Uterus (tissue), 4 donors: ENCODE results near the gene KRT8. TPM values are rescaled to one million over a fixed set of nuclear protein-coding genes. Genes with fewer than 3 reads are reported as not detected.

Experiments used
- DNase-seq, 2 donors: peaks; one replicate each; pipeline ENCODE4 v3.0.0-alpha.2; 2019 to 2020
- H3K27ac ChIP-seq, 2 donors: fragments of 200-600 bp; sonication (generic); 1 replicate in 1 of 2; 2 replicates in 1 of 2; pipeline ENCODE4 v1.5.1; 2016 to 2018
- H3K27me3 ChIP-seq, 2 donors: fragments of 200-600 bp; sonication (generic); one replicate each; pipeline ENCODE4 v1.5.1; 2018 to 2019; ENCODE audit warnings: control low read depth in 1 of 2
- H3K36me3 ChIP-seq, 2 donors: fragments of 200-600 bp; sonication (generic); one replicate each; pipeline ENCODE4 v1.5.1; 2019; ENCODE audit warnings: control low read depth in 1 of 2
- H3K4me1 ChIP-seq, 2 donors: fragments of 200-600 bp; sonication (generic); one replicate each; pipeline ENCODE4 v1.5.1; 2018 to 2019; ENCODE audit warnings: control low read depth in 1 of 2
- H3K4me3 ChIP-seq, 2 donors: fragments of 200-600 bp; sonication (generic); 1 replicate in 1 of 2; 2 replicates in 1 of 2; pipeline ENCODE4 v1.5.1; 2018 to 2019; ENCODE audit warnings: mild to moderate bottlenecking in 1 of 2
- H3K9me3 ChIP-seq, 2 donors: fragments of 200-600 bp; sonication (generic); one replicate each; pipeline ENCODE4 v1.5.1; 2019; ENCODE audit warnings: control low read depth in 1 of 2
- POLR2A ChIP-seq, 2 donors: fragments of 450-650 bp; IDR thresholded peaks; one replicate each; pipeline ENCODE4 v1.6.1; 2016; ENCODE audit warnings: antibody characterized with exemption in 2 of 2, mild to moderate bottlenecking in 1 of 2, moderate library complexity in 1 of 2
- intact Hi-C: fragments of 100-400 bp; cut with DNase I; formaldehyde crosslinking; loops from one replicate; pipeline ENCODE4 v1.15.1; 2023; ENCODE audit warnings: low total_unique reads
- total RNA-seq, 4 donors: library from RNA; depleted of rRNA in 3 of 4; stranded (reverse); fragments of >200 nt in 3 of 4; gene quantifications; one replicate each; pipeline versions ENCODE4 v1.1.0 to v1.2.4, GENCODE V29; 2014 to 2023
- TF ChIP-seq, protein P1 (sequence below), 4 experiments: fragments of 200-600 bp in 2 of 4; fragments of 450-650 bp in 2 of 4; sonication (generic) in 2 of 4; IDR thresholded peaks; one replicate each; pipeline ENCODE4 v1.5.1; 2016 to 2019; ENCODE audit warnings: antibody characterized with exemption in 4 of 4, mild to moderate bottlenecking in 2 of 4, moderate library complexity in 1 of 4
- donor health status: DM: yes; HTN: yes; CAD: no.

Gene KRT8
- total RNA-seq, 4 donors from 2014 or later: 9.1 to 46.2 (median 36.5) TPM

DNA sequence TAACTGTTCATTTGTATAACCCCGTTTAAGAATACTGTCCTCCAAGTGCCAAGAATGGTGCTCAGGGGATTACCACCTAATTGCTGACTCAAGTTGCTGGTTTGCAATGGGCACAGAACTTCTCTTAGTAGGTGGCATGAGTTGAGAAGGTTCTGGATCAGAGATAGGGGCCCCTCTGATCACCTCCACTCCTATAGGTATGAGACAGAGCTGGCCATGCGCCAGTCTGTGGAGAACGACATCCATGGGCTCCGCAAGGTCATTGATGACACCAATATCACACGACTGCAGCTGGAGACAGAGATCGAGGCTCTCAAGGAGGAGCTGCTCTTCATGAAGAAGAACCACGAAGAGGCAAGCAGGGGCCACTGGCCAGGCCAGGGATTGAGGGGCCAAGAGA lies 45.7 kb upstream of the KRT8 start:
- Histone ChIP-seq H3K4me1 (no peaks in the 10 kb centered on the region), H3K9me3 (no peaks in the 10 kb centered on the region), H3K36me3 (no peaks in the 10 kb centered on the region), H3K4me3 (no peak overlapping the region), H3K27ac (no peak overlapping the region), H3K27me3 (no peaks in the 10 kb centered on the region)
- TF ChIP-seq, protein P1, sequence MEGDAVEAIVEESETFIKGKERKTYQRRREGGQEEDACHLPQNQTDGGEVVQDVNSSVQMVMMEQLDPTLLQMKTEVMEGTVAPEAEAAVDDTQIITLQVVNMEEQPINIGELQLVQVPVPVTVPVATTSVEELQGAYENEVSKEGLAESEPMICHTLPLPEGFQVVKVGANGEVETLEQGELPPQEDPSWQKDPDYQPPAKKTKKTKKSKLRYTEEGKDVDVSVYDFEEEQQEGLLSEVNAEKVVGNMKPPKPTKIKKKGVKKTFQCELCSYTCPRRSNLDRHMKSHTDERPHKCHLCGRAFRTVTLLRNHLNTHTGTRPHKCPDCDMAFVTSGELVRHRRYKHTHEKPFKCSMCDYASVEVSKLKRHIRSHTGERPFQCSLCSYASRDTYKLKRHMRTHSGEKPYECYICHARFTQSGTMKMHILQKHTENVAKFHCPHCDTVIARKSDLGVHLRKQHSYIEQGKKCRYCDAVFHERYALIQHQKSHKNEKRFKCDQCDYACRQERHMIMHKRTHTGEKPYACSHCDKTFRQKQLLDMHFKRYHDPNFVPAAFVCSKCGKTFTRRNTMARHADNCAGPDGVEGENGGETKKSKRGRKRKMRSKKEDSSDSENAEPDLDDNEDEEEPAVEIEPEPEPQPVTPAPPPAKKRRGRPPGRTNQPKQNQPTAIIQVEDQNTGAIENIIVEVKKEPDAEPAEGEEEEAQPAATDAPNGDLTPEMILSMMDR (IDR thresholded peaks at IDR 0.05): no peak
- TF ChIP-seq POLR2A (IDR thresholded peaks at IDR 0.05): no peak
- no peak for DNase-seq
- intact Hi-C loops: no loop called here

DNA sequence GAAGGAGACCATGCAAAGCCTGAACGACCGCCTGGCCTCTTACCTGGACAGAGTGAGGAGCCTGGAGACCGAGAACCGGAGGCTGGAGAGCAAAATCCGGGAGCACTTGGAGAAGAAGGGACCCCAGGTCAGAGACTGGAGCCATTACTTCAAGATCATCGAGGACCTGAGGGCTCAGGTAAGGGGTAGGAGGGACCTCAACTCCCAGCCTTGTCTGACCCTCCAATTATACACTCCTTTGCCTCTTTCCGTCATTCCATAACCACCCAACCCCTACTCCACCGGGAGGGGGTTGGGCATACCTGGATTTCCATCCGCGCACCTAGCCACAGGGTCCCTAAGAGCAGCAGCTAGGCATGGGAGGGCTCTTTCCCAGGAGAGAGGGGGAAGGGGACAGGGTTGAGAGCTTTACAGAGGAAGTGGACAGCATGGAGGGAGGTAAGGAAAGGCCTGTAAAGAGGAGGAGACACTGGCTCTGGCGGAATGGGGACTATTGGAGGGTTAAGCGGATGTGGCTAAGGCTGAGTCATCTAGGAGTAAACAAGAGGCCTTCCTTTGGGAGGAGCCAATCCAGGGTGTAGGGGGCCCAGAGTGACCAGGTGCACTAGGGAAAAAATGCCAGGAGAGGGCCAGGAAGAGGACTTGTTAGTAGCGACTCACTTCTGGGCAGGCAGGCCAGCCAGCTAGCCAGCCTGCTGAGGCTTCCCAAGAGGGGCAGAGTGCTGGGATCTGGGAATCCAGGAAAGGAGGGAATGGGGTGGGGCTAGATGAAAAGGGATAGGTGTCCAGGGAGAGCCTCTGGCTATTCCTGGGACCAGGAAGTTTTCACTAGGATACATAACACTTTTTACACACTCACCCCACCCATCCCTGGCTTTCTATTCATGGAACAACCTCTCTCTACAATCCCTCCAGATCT lies 44.8 kb upstream of the KRT8 start:
- Histone ChIP-seq H3K27ac (peak overlapping the region; percentile 30 to 31), H3K4me3 (peak overlapping the region; percentile 29 to 50), H3K9me3 (no peaks in the 10 kb centered on the region), H3K4me1 (no peaks in the 10 kb centered on the region), H3K27me3 (no peaks in the 10 kb centered on the region), H3K36me3 (no peaks in the 10 kb centered on the region)
- DNase-seq: peak in 1 of 2 donors; percentile 26
- intact Hi-C loops: no loop called here
- TF ChIP-seq POLR2A (IDR thresholded peaks at IDR 0.05): peak in 1 of 2 donors; percentile 39
- TF ChIP-seq, protein P1 (IDR thresholded peaks at IDR 0.05): no peak

DNA sequence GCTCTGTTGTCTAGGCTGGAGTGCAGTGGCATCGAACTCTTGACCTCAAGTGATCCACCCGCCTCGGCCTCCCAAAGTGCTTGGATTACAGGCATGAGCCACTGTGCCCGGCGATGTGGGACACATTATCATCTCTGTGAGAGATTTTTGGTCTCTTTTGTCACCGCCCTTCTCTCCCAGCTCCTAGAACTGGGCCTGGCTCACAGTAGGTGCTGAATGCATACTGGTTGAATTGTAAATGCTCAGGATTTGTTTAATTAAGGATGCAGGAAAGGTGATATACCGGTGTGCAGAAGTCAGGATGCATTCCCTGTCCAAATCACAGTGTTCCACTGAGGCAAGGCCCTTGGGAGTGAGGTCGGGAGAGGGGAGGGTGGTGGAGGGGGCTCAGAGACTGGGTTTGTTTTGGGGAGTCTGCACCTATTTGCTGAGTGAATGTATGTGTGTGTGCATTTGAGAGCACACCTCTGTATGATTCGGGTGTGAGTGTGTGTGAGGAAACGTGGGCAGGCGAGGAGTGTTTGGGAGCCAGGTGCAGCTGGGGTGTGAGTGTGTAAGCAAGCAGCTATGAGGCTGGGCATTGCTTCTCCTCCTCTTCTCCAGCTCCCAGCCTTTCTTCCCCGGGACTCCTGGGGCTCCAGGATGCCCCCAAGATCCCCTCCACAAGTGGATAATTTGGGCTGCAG lies 43.0 kb upstream of the KRT8 start:
- DNase-seq: no peak
- H3K9me3 ChIP-seq: no peaks in the 10 kb centered on the region
- no peak overlapping the region for H3K27ac ChIP-seq
- intact Hi-C loops: no loop called here
- H3K4me3 ChIP-seq: no peak overlapping the region
- no peaks in the 10 kb centered on the region for H3K4me1 ChIP-seq
- H3K36me3 ChIP-seq: no peaks in the 10 kb centered on the region
- TF ChIP-seq, protein P1 (IDR thresholded peaks at IDR 0.05): no peak
- TF ChIP-seq POLR2A (IDR thresholded peaks at IDR 0.05): no peak
- H3K27me3 ChIP-seq: no peaks in the 10 kb centered on the region

DNA sequence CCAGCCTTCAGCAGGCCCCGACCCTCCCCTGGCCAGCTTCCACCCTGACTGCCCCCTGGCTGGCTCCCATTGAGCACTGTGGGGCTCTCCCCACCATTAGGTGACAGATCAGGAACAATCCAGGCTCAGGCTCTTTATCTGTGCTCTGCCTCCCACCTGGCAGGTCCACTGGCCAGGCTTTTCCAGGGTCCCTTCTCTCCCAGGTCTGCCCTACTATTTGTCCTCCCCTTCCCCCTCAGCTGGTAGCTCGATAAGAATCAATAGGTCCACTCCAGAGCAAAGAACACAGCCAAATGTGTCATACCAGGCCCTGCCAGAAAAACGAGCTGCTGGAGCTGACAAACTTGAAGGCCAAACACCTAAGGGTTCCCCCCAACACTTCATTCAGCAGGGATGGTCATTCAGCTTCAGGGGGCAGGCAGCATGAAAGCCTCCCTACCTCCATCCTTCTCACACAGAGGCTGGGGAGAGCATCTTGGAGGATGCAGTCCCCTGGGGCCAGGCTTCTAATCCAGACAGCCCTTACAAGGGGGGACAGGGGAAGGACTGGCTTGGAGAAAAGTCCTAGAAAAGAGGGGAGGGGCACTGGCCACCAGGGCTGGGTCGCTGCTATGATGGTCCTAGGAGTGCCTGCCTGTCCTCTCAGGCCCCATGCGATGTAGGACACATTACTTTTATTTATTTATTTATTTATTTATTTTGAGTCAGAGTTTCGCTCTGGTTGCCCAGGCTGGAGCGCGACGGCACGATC lies 42.1 kb upstream of the KRT8 start:
- DNase-seq: no peak
- no peaks in the 10 kb centered on the region for H3K4me1 ChIP-seq
- no peaks in the 10 kb centered on the region for H3K36me3 ChIP-seq
- intact Hi-C loops: no loop called here
- no peak overlapping the region for H3K27ac ChIP-seq
- no peak overlapping the region for H3K4me3 ChIP-seq
- TF ChIP-seq, protein P1 (IDR thresholded peaks at IDR 0.05): no peak
- TF ChIP-seq POLR2A (IDR thresholded peaks at IDR 0.05): no peak
- H3K27me3 ChIP-seq: no peaks in the 10 kb centered on the region
- no peaks in the 10 kb centered on the region for H3K9me3 ChIP-seq
